IMR-90 (cell line): ENCODE results near the gene HOXD13. TPM values are rescaled to one million over a fixed set of nuclear protein-coding genes. Genes with fewer than 3 reads are reported as not detected.

ENCODE experiments used
- FOS ChIP-seq: fragments of 150-350 bp; IDR thresholded peaks from 2 replicates; pipeline ENCODE4 v1.6.1; 2016; ENCODE audit warnings: low read depth, low read length
- RCOR1 ChIP-seq: IDR thresholded peaks from 2 replicates; pipeline ENCODE4 v1.6.1; 2012; ENCODE audit warnings: mild to moderate bottlenecking, low read length, improper control_type of control experiment; ENCODE audit not compliant: insufficient replicate concordance
- polyA plus RNA-seq, 3 experiments: library from polyadenylated mRNA; depleted of rRNA; stranded (reverse); fragments of >200 nt; gene quantifications; 2 replicates each; pipeline ENCODE4 v1.2.3, GENCODE V29; 2012; ENCODE audit warnings: low replicate concordance in 1 of 3
- total RNA-seq: library from RNA; depleted of rRNA; stranded (reverse); fragments of >200 nt; gene quantifications from 2 replicates; pipeline ENCODE4 v1.2.3, GENCODE V29; 2012
- TF ChIP-seq, protein P1 (sequence below): conservative IDR thresholded peaks from 2 replicates; pipeline ENCODE4 v1.5.1; 2012; ENCODE audit warnings: mild to moderate bottlenecking, low read depth, low read length, improper control_type of control experiment

HOXD13 gene
- total and polyA plus RNA-seq, 2 of the 4 experiments (the other 2 are of a cell fraction), result not detected

DNA sequence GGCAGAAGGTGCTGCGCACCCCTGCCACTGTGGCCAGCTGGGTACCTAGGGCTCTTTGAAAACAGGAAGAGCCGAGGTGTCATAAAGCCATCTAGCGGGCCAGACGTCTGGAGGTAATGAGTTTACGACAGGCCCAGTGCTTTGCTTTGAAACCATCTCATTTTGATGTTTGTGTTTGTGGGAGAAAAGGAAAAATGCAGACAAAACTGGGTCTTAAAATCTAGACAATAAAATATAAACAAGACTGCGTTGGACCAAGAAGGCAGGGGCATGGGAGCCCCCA is 33.2 kb downstream of the HOXD13 start (continued):
- TF ChIP-seq, protein P1, sequence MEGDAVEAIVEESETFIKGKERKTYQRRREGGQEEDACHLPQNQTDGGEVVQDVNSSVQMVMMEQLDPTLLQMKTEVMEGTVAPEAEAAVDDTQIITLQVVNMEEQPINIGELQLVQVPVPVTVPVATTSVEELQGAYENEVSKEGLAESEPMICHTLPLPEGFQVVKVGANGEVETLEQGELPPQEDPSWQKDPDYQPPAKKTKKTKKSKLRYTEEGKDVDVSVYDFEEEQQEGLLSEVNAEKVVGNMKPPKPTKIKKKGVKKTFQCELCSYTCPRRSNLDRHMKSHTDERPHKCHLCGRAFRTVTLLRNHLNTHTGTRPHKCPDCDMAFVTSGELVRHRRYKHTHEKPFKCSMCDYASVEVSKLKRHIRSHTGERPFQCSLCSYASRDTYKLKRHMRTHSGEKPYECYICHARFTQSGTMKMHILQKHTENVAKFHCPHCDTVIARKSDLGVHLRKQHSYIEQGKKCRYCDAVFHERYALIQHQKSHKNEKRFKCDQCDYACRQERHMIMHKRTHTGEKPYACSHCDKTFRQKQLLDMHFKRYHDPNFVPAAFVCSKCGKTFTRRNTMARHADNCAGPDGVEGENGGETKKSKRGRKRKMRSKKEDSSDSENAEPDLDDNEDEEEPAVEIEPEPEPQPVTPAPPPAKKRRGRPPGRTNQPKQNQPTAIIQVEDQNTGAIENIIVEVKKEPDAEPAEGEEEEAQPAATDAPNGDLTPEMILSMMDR, result no peak
- no peak for TF ChIP-seq RCOR1
- TF ChIP-seq FOS, result no peak
